K562 (cell line): ENCODE data around the gene DNM1. TPM values are rescaled to one million over a fixed set of nuclear protein-coding genes. Genes with fewer than 3 reads are reported as not detected.

Experiments used
- ATAC-seq: fragments of 200-7000 bp; cut with Tn5 transposase; 3 replicates; pipeline ENCODE4 v1.9.1; 2020; ENCODE audit warnings: moderate library complexity
- BruUV-seq: library from RNA; stranded (reverse); fragments of 400-500 nt; replicated peaks from 2 replicates; lab custom pipeline; 2021; lab: Mats Ljungman, UMichigan
- CTCF ChIA-PET: fragments of 300-600 bp; formaldehyde crosslinking; extraction: SDS; loops from one replicate; lab custom pipeline; 2021; ENCODE audit warnings: low intra/inter-chr PET ratio; lab: Yijun Ruan, JAX
- POLR2A ChIA-PET: fragments of 300-600, 350-650 bp; sonication (Branson Sonifier 250); formaldehyde crosslinking; extraction: SDS; loops from one replicate; lab custom pipeline; 2021; ENCODE audit warnings: antibody characterized with exemption, inconsistent platforms; lab: Yijun Ruan, JAX
- DNase-seq, 4 experiments: peaks; one replicate each; pipeline versions ENCODE4 v3.0.0 to v3.0.0-alpha.2; 2011 to 2018; ENCODE audit warnings: low spot score in 3 of 4, mixed read lengths in 3 of 4; ENCODE audit errors: extremely low read depth in 1 of 4
- FAIRE-seq: peaks from 2 replicates; lab custom pipeline; 2011; peaks lifted over from hg19 to GRCh38; lab: Jason Lieb, UNC
- H2AFZ ChIP-seq: 2 replicates; pipeline ENCODE4 v1.6.0; 2011; ENCODE audit warnings: low read depth, low read length, control low read depth, inconsistent platforms
- H3K27ac ChIP-seq: fragments of 200-600 bp; 3 replicates; pipeline ENCODE4 v1.8.0; 2011; ENCODE audit warnings: low read depth, mild to moderate bottlenecking, control low read depth, inconsistent platforms, low read length, moderate library complexity, mixed read lengths; ENCODE audit errors: extremely low read depth
- H3K27me3 ChIP-seq, 2 experiments: fragments of 300-600 bp in 1 of 2; 2 replicates in 1 of 2; 3 replicates in 1 of 2; pipeline versions ENCODE4 v1.6.0 to v1.8.0; 2011; ENCODE audit warnings: inconsistent platforms in 2 of 2, low read length in 2 of 2, mild to moderate bottlenecking in 1 of 2, mixed read lengths in 1 of 2, moderate library complexity in 1 of 2; ENCODE audit not compliant: control insufficient read depth in 2 of 2, insufficient read depth in 2 of 2
- H3K36me3 ChIP-seq: fragments of 300-600 bp; 3 replicates; pipeline ENCODE4 v1.8.0; 2011; ENCODE audit warnings: mild to moderate bottlenecking, low read length, inconsistent platforms; ENCODE audit not compliant: control insufficient read depth, insufficient read depth
- H3K4me1 ChIP-seq, 2 experiments: fragments of 200-600 bp in 1 of 2; replicated peaks in 1 of 2; 2 replicates in 1 of 2; 3 replicates in 1 of 2; pipeline versions ENCODE4 v1.5.1 to v1.8.0; 2011; ENCODE audit warnings: inconsistent platforms in 2 of 2, low read length in 2 of 2, mild to moderate bottlenecking in 1 of 2, mixed read lengths in 1 of 2, moderate library complexity in 1 of 2; ENCODE audit not compliant: control insufficient read depth in 2 of 2, insufficient read depth in 2 of 2
- H3K4me2 ChIP-seq: 2 replicates; pipeline ENCODE4 v1.6.1; 2011; ENCODE audit warnings: low read length, control low read depth, inconsistent platforms, mixed read lengths; ENCODE audit not compliant: insufficient read depth
- H3K4me3 ChIP-seq: fragments of 200-600 bp; sonication (generic), shearing (Covaris generic); 2 replicates; pipeline ENCODE4 v1.5.1; 2016; ENCODE audit warnings: control low read depth, inconsistent platforms
- H3K79me2 ChIP-seq: fragments of 200-600 bp; 3 replicates; pipeline ENCODE4 v1.8.0; 2011; ENCODE audit warnings: low read length, inconsistent platforms; ENCODE audit not compliant: control insufficient read depth, insufficient read depth
- H3K9ac ChIP-seq, 2 experiments: 2 replicates each; pipeline versions ENCODE4 v1.6.0 to v1.6.1; 2011; ENCODE audit warnings: low read depth in 2 of 2, low read length in 2 of 2, control low read depth in 1 of 2, inconsistent platforms in 1 of 2, mild to moderate bottlenecking in 1 of 2, mixed read lengths in 1 of 2; ENCODE audit not compliant: insufficient read depth in 1 of 2
- H3K9me1 ChIP-seq: one replicate; pipeline ENCODE4 v1.6.0; 2011; ENCODE audit warnings: inconsistent platforms, mild to moderate bottlenecking, low read length, moderate library complexity; ENCODE audit not compliant: control insufficient read depth, insufficient read depth
- H3K9me3 ChIP-seq: replicated peaks from 2 replicates; pipeline ENCODE4 v1.5.1; 2011; ENCODE audit warnings: low read depth, low read length, inconsistent platforms; ENCODE audit not compliant: control insufficient read depth, insufficient read depth
- H4K20me1 ChIP-seq: replicated peaks from 2 replicates; pipeline ENCODE4 v1.6.1; 2011; ENCODE audit warnings: low read length, inconsistent platforms, mixed read lengths; ENCODE audit not compliant: control insufficient read depth, insufficient read depth
- CTBP1 ChIP-seq: fragments of 450-650 bp; IDR thresholded peaks from 2 replicates; pipeline ENCODE4 v1.6.1; 2016; ENCODE audit warnings: borderline replicate concordance
- CXXC5 ChIP-seq: fragments of 250-450 bp; sonication (Bioruptor Pico); IDR thresholded peaks from 2 replicates; pipeline ENCODE4 v1.8.0; 2022; ENCODE audit warnings: inconsistent platforms, mild to moderate bottlenecking, moderate library complexity
- HCFC1 ChIP-seq: IDR thresholded peaks from 2 replicates; pipeline ENCODE4 v1.6.1; 2012; ENCODE audit warnings: low read depth, low read length, improper control_type of control experiment
- NFE2 ChIP-seq: IDR thresholded peaks from 2 replicates; pipeline ENCODE4 v1.6.1; 2014; ENCODE audit warnings: antibody characterized with exemption, low read depth
- POLR2AphosphoS5 ChIP-seq: IDR thresholded peaks from 2 replicates; pipeline ENCODE4 v1.6.1; 2011; ENCODE audit warnings: mild to moderate bottlenecking, low read depth, low read length, moderate library complexity; ENCODE audit not compliant: control insufficient read depth, insufficient read depth
- RBM22 ChIP-seq: fragments of 200-400 bp; formaldehyde crosslinking; IDR thresholded peaks from 2 replicates; pipeline ENCODE4 v1.6.1; 2018; ENCODE audit warnings: low read length, low read depth; ENCODE audit not compliant: poor library complexity, severe bottlenecking
- SIX5 ChIP-seq, 2 experiments: IDR thresholded peaks; 2 replicates each; pipeline ENCODE4 v1.6.1; 2011; ENCODE audit warnings: low read length in 2 of 2, borderline replicate concordance in 1 of 2, low read depth in 1 of 2, mild to moderate bottlenecking in 1 of 2, moderate library complexity in 1 of 2; ENCODE audit not compliant: insufficient read depth in 1 of 2
- TAF15 ChIP-seq: fragments of 200-400 bp; formaldehyde crosslinking; IDR thresholded peaks from 2 replicates; pipeline ENCODE4 v1.6.1; 2017; ENCODE audit warnings: mild to moderate bottlenecking, low read depth, low read length, moderate library complexity
- ZNF512 ChIP-seq: IDR thresholded peaks from 2 replicates; pipeline ENCODE4 v1.6.1; 2016; ENCODE audit warnings: missing genetic modification characterization, missing compliant biosample characterization
- ZNF717 ChIP-seq: fragments of 250-450 bp; sonication (Bioruptor Pico); IDR thresholded peaks from 2 replicates; pipeline ENCODE4 v1.5.0; 2021
- WGBS: fragments of 100-300 bp; shearing (Covaris generic); methylation state at CpG from one replicate; pipeline ENCODE4 v1.1.6; 2016; ENCODE audit warnings: low coverage, mixed read lengths; ENCODE audit not compliant: insufficient coverage; ENCODE audit errors: missing lambda C conversion rate; 5-methylcytosine and 5-hydroxymethylcytosine counted together
- in situ Hi-C: fragments of 300-500 bp; cut with MboI; formaldehyde crosslinking; loops from 4 replicates; pipeline ENCODE4 v1.15.0; 2018; ENCODE audit warnings: inconsistent platforms, mixed read lengths
- intact Hi-C: fragments of 100-400 bp; cut with micrococcal nuclease; formaldehyde crosslinking; loops from 2 replicates; pipeline ENCODE4 v1.14.2; 2022
- polyA plus RNA-seq, 8 experiments: library from polyadenylated mRNA; depleted of rRNA in 4 of 8; stranded (reverse) in 5 of 8; unstranded in 3 of 8; fragments of >200 nt; fragmentation: Nextera tagmentation in 2 of 8; fragmentation: Illumina TruSeq in 1 of 8; extraction: Ambion mirVana in 2 of 8; extraction: Trizol in 1 of 8; gene quantifications; 2 replicates each; pipeline versions ENCODE4 v1.2.1 to v1.2.3, GENCODE V29; 2011 to 2014; ENCODE audit warnings: inconsistent platforms in 1 of 8, missing spikeins in 1 of 8
- total RNA-seq, 7 experiments: library from RNA; depleted of rRNA in 6 of 7; stranded (reverse); fragments of >200 nt in 6 of 7; fragmentation: Illumina TruSeq in 2 of 7; extraction: Trizol in 2 of 7; gene quantifications; 2 replicates each; pipeline versions ENCODE4 v1.2.1 to v1.2.3, GENCODE V29; 2011 to 2021; ENCODE audit warnings: low replicate concordance in 1 of 7
- TF ChIP-seq, protein P1 (sequence below), 2 experiments: fragments of 250-450 bp in 1 of 2; fragments of 450-650 bp in 1 of 2; sonication (Bioruptor Pico) in 1 of 2; IDR thresholded peaks; 2 replicates each; pipeline versions ENCODE4 v1.6.1 to v1.8.0; 2016 to 2021; ENCODE audit warnings: mild to moderate bottlenecking in 2 of 2, moderate library complexity in 2 of 2, missing compliant biosample characterization in 1 of 2, missing genetic modification characterization in 1 of 2
- TF ChIP-seq, protein P2 (sequence below), 3 experiments: IDR thresholded peaks in 2 of 3; conservative IDR thresholded peaks in 1 of 3; 2 replicates each; pipeline ENCODE4 v1.5.1; 2011 to 2012; ENCODE audit warnings: low read length in 3 of 3, mild to moderate bottlenecking in 3 of 3, control low read depth in 2 of 3, improper control_type of control experiment in 1 of 3, inconsistent platforms in 1 of 3, low read depth in 1 of 3, mixed read lengths in 1 of 3, moderate library complexity in 1 of 3; ENCODE audit not compliant: insufficient read depth in 2 of 3
- TF ChIP-seq, protein P3 (sequence below): sonication (generic); formaldehyde crosslinking; IDR thresholded peaks from 2 replicates; pipeline ENCODE4 v1.4.0; 2020; ENCODE audit warnings: mild to moderate bottlenecking, missing genetic modification reagents

The DNM1 gene
- total and polyA plus RNA-seq, 9 of the 15 experiments (the other 6 are each of a cell fraction or from before 2014, with no cell fraction given), result 0.39 to 23.1 (median 9.1) TPM

- DNase-seq (peak; percentile 87 to 91 (median 90)), ATAC-seq (peak; percentile 67), FAIRE-seq (peak; percentile 29)
- H3K4me2 ChIP-seq, result peak overlapping the region; percentile 84
- peak overlapping the region; percentile 47 to 97; a peak in 3 of 4 replicates for H3K9ac ChIP-seq
- no TSS peak for BruUV-seq
- in situ Hi-C loops (no loop called here), intact Hi-C loops (loop anchor here (2.0 kb wide), 2 partner anchors 13 to 73 kb away; partner anchors contain the start of genes CIZ1, GOLGA2 and SWI5)
- CTCF ChIA-PET, result interaction anchor here (0.6 kb wide), 2 partner anchors 10 to 1525 kb away, joined by 3 to 4 read pairs; no protein-coding TSS in a partner anchor
- no peaks in the 10 kb centered on the region for H3K79me2 ChIP-seq
- H2AFZ ChIP-seq, result peak overlapping the region; percentile 97
- peak overlapping the region; percentile 20; the same call in 1 of the 3 replicates for H3K27ac ChIP-seq
- 0 out of 3 replicates have a peak, but pooled peaks cover 4% of the 10 kb centered on the region for H3K36me3 ChIP-seq
- H3K4me1 ChIP-seq, result peaks cover 22 to 40% of the 10 kb centered on the region in 2 experiments
- H4K20me1 ChIP-seq, result peaks cover 3% of the 10 kb centered on the region
- no peaks in the 10 kb centered on the region for H3K27me3 ChIP-seq
- WGBS, result 2% methylated on average over 67 of the region's 67 CpGs
- no peaks in the 10 kb centered on the region for H3K9me3 ChIP-seq
- H3K4me3 ChIP-seq, result peak overlapping the region; percentile 55
- H3K9me1 ChIP-seq, result peaks cover 3% of the 10 kb centered on the region
- POLR2A ChIA-PET, result interaction anchor here (0.6 to 0.7 kb wide), 2 partner anchors 10 to 11 kb away, joined by 3 to 4 read pairs; no protein-coding TSS in a partner anchor
- TF ChIP-seq POLR2AphosphoS5, result no peak
- TF ChIP-seq CTBP1, result peak; percentile 97
- TF ChIP-seq, protein P1, sequence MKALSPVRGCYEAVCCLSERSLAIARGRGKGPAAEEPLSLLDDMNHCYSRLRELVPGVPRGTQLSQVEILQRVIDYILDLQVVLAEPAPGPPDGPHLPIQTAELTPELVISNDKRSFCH (CRISPR knock-in tag; IDR thresholded peaks at IDR 0.05), result no peak
- TF ChIP-seq, protein P1 (tag; IDR thresholded peaks at IDR 0.05), result peak; percentile 83; the same call in 1 of the 2 replicates
- no peak for TF ChIP-seq RBM22
- TF ChIP-seq ZNF512 (tag), result no peak
- TF ChIP-seq HCFC1, result peak; percentile 22
- TF ChIP-seq, protein P2, sequence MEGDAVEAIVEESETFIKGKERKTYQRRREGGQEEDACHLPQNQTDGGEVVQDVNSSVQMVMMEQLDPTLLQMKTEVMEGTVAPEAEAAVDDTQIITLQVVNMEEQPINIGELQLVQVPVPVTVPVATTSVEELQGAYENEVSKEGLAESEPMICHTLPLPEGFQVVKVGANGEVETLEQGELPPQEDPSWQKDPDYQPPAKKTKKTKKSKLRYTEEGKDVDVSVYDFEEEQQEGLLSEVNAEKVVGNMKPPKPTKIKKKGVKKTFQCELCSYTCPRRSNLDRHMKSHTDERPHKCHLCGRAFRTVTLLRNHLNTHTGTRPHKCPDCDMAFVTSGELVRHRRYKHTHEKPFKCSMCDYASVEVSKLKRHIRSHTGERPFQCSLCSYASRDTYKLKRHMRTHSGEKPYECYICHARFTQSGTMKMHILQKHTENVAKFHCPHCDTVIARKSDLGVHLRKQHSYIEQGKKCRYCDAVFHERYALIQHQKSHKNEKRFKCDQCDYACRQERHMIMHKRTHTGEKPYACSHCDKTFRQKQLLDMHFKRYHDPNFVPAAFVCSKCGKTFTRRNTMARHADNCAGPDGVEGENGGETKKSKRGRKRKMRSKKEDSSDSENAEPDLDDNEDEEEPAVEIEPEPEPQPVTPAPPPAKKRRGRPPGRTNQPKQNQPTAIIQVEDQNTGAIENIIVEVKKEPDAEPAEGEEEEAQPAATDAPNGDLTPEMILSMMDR (IDR thresholded peaks at IDR 0.05 in 2 of 3, conservative IDR thresholded peaks at IDR 0.05 in 1 of 3; ENCODE audit: insufficient read depth in 2 of 3, low read depth in 1 of 3, low read length in 3 of 3), result peak; percentile 26 to 43 (median 42); a peak in 3 of 6 replicates
- TF ChIP-seq ZNF717 (CRISPR knock-in tag), result no peak
- peak; percentile 69 for TF ChIP-seq CXXC5 (CRISPR knock-in tag)
- TF ChIP-seq, protein P3, sequence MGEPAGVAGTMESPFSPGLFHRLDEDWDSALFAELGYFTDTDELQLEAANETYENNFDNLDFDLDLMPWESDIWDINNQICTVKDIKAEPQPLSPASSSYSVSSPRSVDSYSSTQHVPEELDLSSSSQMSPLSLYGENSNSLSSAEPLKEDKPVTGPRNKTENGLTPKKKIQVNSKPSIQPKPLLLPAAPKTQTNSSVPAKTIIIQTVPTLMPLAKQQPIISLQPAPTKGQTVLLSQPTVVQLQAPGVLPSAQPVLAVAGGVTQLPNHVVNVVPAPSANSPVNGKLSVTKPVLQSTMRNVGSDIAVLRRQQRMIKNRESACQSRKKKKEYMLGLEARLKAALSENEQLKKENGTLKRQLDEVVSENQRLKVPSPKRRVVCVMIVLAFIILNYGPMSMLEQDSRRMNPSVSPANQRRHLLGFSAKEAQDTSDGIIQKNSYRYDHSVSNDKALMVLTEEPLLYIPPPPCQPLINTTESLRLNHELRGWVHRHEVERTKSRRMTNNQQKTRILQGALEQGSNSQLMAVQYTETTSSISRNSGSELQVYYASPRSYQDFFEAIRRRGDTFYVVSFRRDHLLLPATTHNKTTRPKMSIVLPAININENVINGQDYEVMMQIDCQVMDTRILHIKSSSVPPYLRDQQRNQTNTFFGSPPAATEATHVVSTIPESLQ, result no peak
- 0 out of 2 replicates have a peak, but pooled peaks have one; percentile 65 for TF ChIP-seq TAF15
- no peak for TF ChIP-seq SIX5 (IDR thresholded peaks at IDR 0.05; ENCODE audit: borderline replicate concordance in 1 of 2, insufficient read depth in 1 of 2, low read depth in 1 of 2, low read length in 2 of 2)
- TF ChIP-seq NFE2, result no peak
Observed at GRCh38 chr9:128203707-128204551, 750 bp downstream of the DNM1 start.
